ENCODE data around the gene CNTN5.

CNTN5 gene

DNA sequence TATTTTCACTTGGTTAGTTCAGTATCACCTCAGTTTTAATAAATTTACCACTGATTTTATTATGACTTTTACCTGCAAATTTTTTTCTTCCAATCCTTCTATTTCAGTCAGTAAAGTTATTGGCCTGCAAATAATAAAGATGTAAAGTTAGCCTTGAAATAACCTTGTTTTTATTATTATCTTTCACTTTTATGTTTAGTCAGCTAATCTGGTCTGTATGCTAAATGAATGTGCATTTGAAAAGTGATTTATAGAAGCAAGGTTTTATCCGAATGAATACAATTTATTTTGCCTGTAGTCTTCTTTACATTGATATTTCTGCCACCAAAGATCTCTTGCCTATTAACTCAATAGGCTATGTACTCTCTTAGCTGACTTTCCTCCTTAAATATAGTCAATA is 425.7 kb downstream of the CNTN5 start:
- no peak overlapping the region for H3K27ac ChIP-seq
- TF ChIP-seq, protein P1, sequence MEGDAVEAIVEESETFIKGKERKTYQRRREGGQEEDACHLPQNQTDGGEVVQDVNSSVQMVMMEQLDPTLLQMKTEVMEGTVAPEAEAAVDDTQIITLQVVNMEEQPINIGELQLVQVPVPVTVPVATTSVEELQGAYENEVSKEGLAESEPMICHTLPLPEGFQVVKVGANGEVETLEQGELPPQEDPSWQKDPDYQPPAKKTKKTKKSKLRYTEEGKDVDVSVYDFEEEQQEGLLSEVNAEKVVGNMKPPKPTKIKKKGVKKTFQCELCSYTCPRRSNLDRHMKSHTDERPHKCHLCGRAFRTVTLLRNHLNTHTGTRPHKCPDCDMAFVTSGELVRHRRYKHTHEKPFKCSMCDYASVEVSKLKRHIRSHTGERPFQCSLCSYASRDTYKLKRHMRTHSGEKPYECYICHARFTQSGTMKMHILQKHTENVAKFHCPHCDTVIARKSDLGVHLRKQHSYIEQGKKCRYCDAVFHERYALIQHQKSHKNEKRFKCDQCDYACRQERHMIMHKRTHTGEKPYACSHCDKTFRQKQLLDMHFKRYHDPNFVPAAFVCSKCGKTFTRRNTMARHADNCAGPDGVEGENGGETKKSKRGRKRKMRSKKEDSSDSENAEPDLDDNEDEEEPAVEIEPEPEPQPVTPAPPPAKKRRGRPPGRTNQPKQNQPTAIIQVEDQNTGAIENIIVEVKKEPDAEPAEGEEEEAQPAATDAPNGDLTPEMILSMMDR (conservative IDR thresholded peaks at IDR 0.05), result no peak

DNA sequence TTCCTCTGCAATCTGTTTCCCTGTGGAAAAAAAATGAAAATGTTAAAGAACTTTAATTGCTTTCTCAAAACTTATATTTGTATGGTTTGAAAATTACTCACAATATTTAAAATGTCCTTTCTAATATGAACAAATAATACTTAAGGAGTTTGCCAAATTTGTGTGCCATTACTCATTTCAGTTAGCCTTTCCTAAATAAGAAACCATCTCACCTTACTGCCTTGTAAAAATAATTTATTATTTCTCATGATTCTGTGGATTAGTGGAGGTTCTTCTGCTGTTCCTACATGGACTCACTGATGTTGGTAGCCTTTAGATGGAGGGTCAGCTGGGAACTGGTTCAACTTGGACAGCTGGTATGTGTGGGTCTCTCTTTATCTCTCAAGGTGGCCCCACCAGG is 428.6 kb downstream of the CNTN5 start:
- TF ChIP-seq, protein P1 (conservative IDR thresholded peaks at IDR 0.05), result no peak
- no peak overlapping the region for H3K27ac ChIP-seq

DNA sequence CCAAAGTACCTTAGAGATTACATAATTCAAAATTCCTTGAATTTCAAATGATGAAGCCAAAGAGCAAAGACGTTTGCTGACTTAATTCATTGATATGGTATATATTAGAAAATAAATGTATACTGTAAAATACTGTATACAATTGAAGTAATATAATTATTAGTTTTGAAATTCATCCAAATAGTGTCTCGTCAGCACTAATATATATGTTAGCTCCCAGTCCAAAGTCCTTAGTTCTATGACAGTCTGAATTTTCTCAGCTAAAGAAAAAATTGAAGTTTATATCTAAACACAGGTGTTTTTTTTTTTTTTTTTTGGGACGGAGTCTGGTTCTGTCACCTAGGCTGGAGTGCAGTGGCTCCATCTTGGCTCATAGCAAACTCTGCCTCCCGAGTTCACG is 431.3 kb downstream of the CNTN5 start:
- TF ChIP-seq, protein P1 (conservative IDR thresholded peaks at IDR 0.05), result no peak
- H3K27ac ChIP-seq, result no peak overlapping the region

DNA sequence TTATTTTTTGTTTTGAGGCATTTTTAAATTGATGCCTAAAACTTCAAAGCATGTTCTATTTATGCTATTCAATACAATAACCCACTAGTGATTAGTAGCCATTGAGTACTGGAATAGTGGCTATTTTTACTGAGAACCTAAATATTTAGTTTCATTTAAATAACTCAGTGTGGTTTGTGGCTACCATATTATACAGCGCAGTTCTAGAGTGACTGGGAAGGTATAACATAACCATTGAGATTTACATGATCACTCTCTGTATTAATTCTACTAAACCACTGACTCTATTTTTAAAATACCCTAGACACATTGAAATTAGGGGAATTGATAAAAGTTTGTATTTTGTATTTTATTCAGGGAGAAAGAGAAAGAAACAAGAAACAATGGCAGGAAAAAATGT is 441.2 kb downstream of the CNTN5 start:
- H3K27ac ChIP-seq, result no peak overlapping the region
- TF ChIP-seq, protein P1 (conservative IDR thresholded peaks at IDR 0.05), result no peak

DNA sequence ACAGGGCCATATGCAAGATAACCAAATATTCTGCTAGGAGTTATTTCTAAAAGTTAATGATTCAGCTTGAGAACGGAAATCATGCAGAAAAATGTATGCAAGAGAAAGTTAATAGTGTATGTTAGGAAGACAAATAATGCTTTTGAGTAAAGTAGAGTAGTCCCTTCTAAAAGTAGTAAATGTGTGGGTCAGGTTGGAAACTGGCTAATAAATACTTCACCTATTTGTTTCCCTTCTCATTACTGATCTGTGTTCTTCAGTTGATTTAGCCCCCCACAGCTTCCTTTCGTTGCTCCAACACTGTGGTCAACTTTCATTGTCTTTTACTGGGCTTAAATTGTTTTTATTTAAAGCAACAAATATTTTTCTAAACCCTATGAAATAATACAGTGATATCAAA is 444.2 kb downstream of the CNTN5 start:
- TF ChIP-seq, protein P1 (conservative IDR thresholded peaks at IDR 0.05), result no peak

DNA sequence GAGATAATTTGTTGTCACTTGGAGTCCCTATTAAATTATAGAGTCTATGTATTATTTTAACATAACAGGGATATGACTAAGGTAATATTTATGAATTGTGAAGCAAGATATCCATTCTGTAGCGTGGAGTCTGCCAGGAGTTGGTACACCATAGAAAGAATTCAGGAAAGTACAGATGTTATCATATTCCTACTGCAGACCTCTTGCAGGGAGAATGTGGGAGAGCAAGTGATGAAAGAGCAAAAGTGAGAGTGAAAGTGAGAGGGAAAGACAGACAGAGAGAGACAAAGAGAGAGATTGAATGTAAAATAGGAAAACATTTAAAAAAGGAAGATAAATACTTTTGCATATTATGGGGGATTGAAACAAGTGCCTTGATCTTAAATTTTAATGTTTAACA is 468.8 kb downstream of the CNTN5 start:
- TF ChIP-seq, protein P1 (conservative IDR thresholded peaks at IDR 0.05), result no peak
- no peak overlapping the region for H3K27ac ChIP-seq

More for the DNA sequence above, 444.2 kb downstream of the CNTN5 start:
- H3K27ac ChIP-seq, result no peak overlapping the region

DNA sequence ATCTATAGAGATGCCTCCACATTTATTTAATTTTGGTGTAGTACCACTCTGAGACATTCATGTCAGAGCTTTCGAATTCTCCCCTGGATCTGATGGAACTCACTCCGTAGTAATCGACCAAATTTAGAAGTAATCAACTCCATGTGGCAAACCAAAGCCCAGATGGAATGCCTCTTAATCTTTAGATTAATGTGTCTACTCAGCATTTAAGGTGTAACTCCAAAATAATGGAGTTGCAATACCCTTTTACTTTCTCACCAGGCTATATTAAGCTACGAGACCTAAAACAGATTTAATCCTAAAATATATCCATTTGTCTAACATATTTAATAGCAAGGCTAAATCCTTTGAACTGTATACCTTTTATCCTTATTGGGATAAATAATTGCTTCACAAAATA is 473.3 kb downstream of the CNTN5 start:
- TF ChIP-seq, protein P1 (conservative IDR thresholded peaks at IDR 0.05), result no peak
- no peak overlapping the region for H3K27ac ChIP-seq

DNA sequence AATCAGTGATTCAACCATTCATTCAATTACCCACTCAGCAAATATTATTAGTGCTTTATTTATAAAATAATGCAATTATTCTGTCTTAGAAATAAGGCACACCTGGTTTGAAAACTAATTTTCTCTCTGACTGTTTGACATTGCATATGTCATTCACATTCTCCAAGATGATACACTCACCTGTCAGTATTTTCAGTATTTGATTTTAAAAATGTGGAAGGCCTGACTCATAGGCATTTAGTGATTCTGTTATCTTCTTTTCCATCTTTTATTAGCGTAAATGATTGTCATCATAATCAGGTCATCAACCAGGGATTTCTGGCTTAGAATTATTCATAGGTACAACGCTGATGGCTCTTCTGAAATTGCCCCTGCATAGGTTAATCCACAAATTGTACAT is 480.9 kb downstream of the CNTN5 start:
- TF ChIP-seq, protein P1 (conservative IDR thresholded peaks at IDR 0.05), result no peak
- H3K27ac ChIP-seq, result no peak overlapping the region

Data from VCaP (cell line).